ENCODE data around the gene ATR. TPM values are rescaled to one million over a fixed set of nuclear protein-coding genes. Genes with fewer than 3 reads are reported as not detected.

The ATR gene
- total RNA-seq, 1 experiment from 2014 or later, result 17.5 TPM

- Histone ChIP-seq H3K4me1 (no peaks in the 10 kb centered on the region), H3K27me3 (replicated peaks; ENCODE audit: control insufficient read depth, insufficient read depth, low read length) (no peaks in the 10 kb centered on the region), H3K36me3 (ENCODE audit: control insufficient read depth, insufficient read depth, low read length) (no peaks in the 10 kb centered on the region; the same call in 1 of the 2 replicates), H3K4me3 (ENCODE audit: low read depth, low read length) (no peak overlapping the region), H3K9me3 (no peaks in the 10 kb centered on the region)
- Mint-ChIP-seq H3K9me3 (ENCODE audit: unreplicated experiment) (no peaks in the 10 kb centered on the region), H3K27me3 (ENCODE audit: insufficient read depth, unreplicated experiment) (no peaks in the 10 kb centered on the region), H3K27ac (ENCODE audit: unreplicated experiment) (no peak overlapping the region), H3K36me3 (ENCODE audit: insufficient read depth, unreplicated experiment) (peaks cover 20% of the 10 kb centered on the region), H3K4me1 (ENCODE audit: low read depth, unreplicated experiment) (no peaks in the 10 kb centered on the region), H3K4me3 (ENCODE audit: unreplicated experiment) (no peak overlapping the region)
- intact Hi-C loops (cut with micrococcal nuclease; ENCODE audit: unreplicated experiment), result no loop called here
- DNase-seq, result no peak
- POLR2A ChIA-PET, result no interaction called here
- BruUV-seq (replicated peaks), result no TSS peak
- TF ChIP-seq CTCF (IDR thresholded peaks at IDR 0.05; ENCODE audit: insufficient read depth in 1 of 2, low read depth in 1 of 2, low read length in 1 of 2, severe bottlenecking in 1 of 2, unreplicated experiment in 1 of 2), result no peak
- CTCF ChIA-PET, result no interaction called here
Observed at GRCh38 chr3:142489572-142490323, 88.8 kb downstream of the ATR start.

- no peak overlapping the region for H3K4me3 Mint-ChIP-seq (ENCODE audit: unreplicated experiment)
- ChIA-PET POLR2A (no interaction called here), CTCF (no interaction called here)
- no peak for TF ChIP-seq CTCF (IDR thresholded peaks at IDR 0.05; ENCODE audit: insufficient read depth in 1 of 2, low read depth in 1 of 2, low read length in 1 of 2, severe bottlenecking in 1 of 2, unreplicated experiment in 1 of 2)
- H3K27me3 ChIP-seq (replicated peaks; ENCODE audit: control insufficient read depth, insufficient read depth, low read length), result no peaks in the 10 kb centered on the region
- H3K27me3 Mint-ChIP-seq (ENCODE audit: insufficient read depth, unreplicated experiment), result no peaks in the 10 kb centered on the region
- H3K36me3 ChIP-seq (ENCODE audit: control insufficient read depth, insufficient read depth, low read length), result no peaks in the 10 kb centered on the region; the same call in 1 of the 2 replicates
- no peak overlapping the region for H3K27ac Mint-ChIP-seq (ENCODE audit: unreplicated experiment)
- H3K9me3 Mint-ChIP-seq (ENCODE audit: unreplicated experiment), result peaks cover 2% of the 10 kb centered on the region
- H3K36me3 Mint-ChIP-seq (ENCODE audit: insufficient read depth, unreplicated experiment), result peaks cover 35% of the 10 kb centered on the region
- intact Hi-C loops (cut with micrococcal nuclease; ENCODE audit: unreplicated experiment), result no loop called here
- peaks cover 7% of the 10 kb centered on the region; the same call in 1 of the 2 replicates for H3K9me3 ChIP-seq
- no peak for DNase-seq
- no TSS peak for BruUV-seq (replicated peaks)
- H3K4me3 ChIP-seq (ENCODE audit: low read depth, low read length), result no peak overlapping the region
- H3K4me1 ChIP-seq, result no peaks in the 10 kb centered on the region
- no peaks in the 10 kb centered on the region for H3K4me1 Mint-ChIP-seq (ENCODE audit: low read depth, unreplicated experiment)
Observed at GRCh38 chr3:142484912-142485435, 93.6 kb downstream of the ATR start.

GRCh38 chr3:142481196-142481595, 97.3 kb downstream of the ATR start:
- Mint-ChIP-seq H3K27ac (ENCODE audit: unreplicated experiment) (no peak overlapping the region), H3K4me3 (ENCODE audit: unreplicated experiment) (no peak overlapping the region), H3K4me1 (ENCODE audit: low read depth, unreplicated experiment) (no peaks in the 10 kb centered on the region), H3K27me3 (ENCODE audit: insufficient read depth, unreplicated experiment) (no peaks in the 10 kb centered on the region), H3K36me3 (ENCODE audit: insufficient read depth, unreplicated experiment) (peaks cover 47% of the 10 kb centered on the region), H3K9me3 (ENCODE audit: unreplicated experiment) (peaks cover 9% of the 10 kb centered on the region)
- ChIA-PET CTCF (no interaction called here), POLR2A (no interaction called here)
- TF ChIP-seq CTCF (IDR thresholded peaks at IDR 0.05; ENCODE audit: insufficient read depth in 1 of 2, low read depth in 1 of 2, low read length in 1 of 2, severe bottlenecking in 1 of 2, unreplicated experiment in 1 of 2), result no peak
- H3K36me3 ChIP-seq (ENCODE audit: control insufficient read depth, insufficient read depth, low read length), result no peaks in the 10 kb centered on the region; the same call in 1 of the 2 replicates
- H3K27me3 ChIP-seq (replicated peaks; ENCODE audit: control insufficient read depth, insufficient read depth, low read length), result no peaks in the 10 kb centered on the region
- BruUV-seq (replicated peaks), result no TSS peak
- peaks cover 7% of the 10 kb centered on the region; the same call in 1 of the 2 replicates for H3K9me3 ChIP-seq
- no peak overlapping the region for H3K4me3 ChIP-seq (ENCODE audit: low read depth, low read length)
- DNase-seq, result no peak
- intact Hi-C loops (cut with micrococcal nuclease; ENCODE audit: unreplicated experiment), result no loop called here
- H3K4me1 ChIP-seq, result no peaks in the 10 kb centered on the region

Data from Caco-2 (cell line).